Suprapubic skin (tissue), 4 donors: ENCODE results near the gene MAP1LC3B.

Source experiments
- CTCF ChIP-seq, 2 donors: fragments of 200-600 bp in 1 of 2; fragments of 450-650 bp in 1 of 2; sonication (generic) in 1 of 2; IDR thresholded peaks; one replicate each; pipeline ENCODE4 v1.5.1; 2016 to 2019; ENCODE audit warnings: antibody characterized with exemption in 2 of 2, mild to moderate bottlenecking in 1 of 2, moderate library complexity in 1 of 2
- POLR2A ChIP-seq, 2 donors: fragments of 450-650 bp; IDR thresholded peaks; one replicate each; pipeline ENCODE4 v1.6.1; 2017; ENCODE audit warnings: antibody characterized with exemption in 2 of 2, mild to moderate bottlenecking in 2 of 2, moderate library complexity in 2 of 2
- POLR2AphosphoS5 ChIP-seq, 3 donors: sonication (generic); formaldehyde crosslinking; IDR thresholded peaks; one replicate each; pipeline ENCODE4 v1.6.1; 2017; ENCODE audit warnings: antibody characterized with exemption in 3 of 3

GRCh38 chr16:87376660-87377059 lies 15.5 kb upstream of the MAP1LC3B start:
- TF ChIP-seq POLR2AphosphoS5 (IDR thresholded peaks at IDR 0.05) (no peak), CTCF (IDR thresholded peaks at IDR 0.05) (no peak), POLR2A (IDR thresholded peaks at IDR 0.05) (no peak)
